CD4-positive, CD25-positive, alpha-beta regulatory T cell (primary cell): ENCODE data around the gene CD247. TPM values are rescaled to one million over a fixed set of nuclear protein-coding genes. Genes with fewer than 3 reads are reported as not detected.
A peak's percentile ranks its signal among the peaks of the same experiment; 100 is the strongest.

ENCODE experiments used
- ATAC-seq, 2 donors: fragments of 150-1000 bp; cut with Tn5 transposase; one replicate each; pipeline ENCODE4 v1.10.0; 2021; ENCODE audit warnings: low read depth in 2 of 2, moderate number of reproducible peaks in 2 of 2, moderate library complexity in 1 of 2
- DNase-seq, 3 donors: peaks; one replicate each; pipeline versions ENCODE4 v3.0.0 to v3.0.0-alpha.2; 2012 to 2022; ENCODE audit warnings: mixed read lengths in 1 of 3
- H3K27ac ChIP-seq: one replicate; pipeline ENCODE4 v1.7.0; 2013; ENCODE audit warnings: mild to moderate bottlenecking, low read length; ENCODE audit not compliant: insufficient read depth, poor library complexity, severe bottlenecking
- H3K27me3 ChIP-seq: one replicate; pipeline ENCODE4 v1.7.0; 2013; ENCODE audit warnings: low read length; ENCODE audit not compliant: control insufficient read depth, insufficient read depth
- H3K36me3 ChIP-seq: one replicate; pipeline ENCODE4 v1.7.0; 2013; ENCODE audit warnings: mild to moderate bottlenecking, low read length, moderate library complexity; ENCODE audit not compliant: control insufficient read depth, insufficient read depth
- H3K4me1 ChIP-seq: 2 replicates; pipeline ENCODE4 v1.7.0; 2013; ENCODE audit warnings: mild to moderate bottlenecking, low read length; ENCODE audit not compliant: insufficient read depth, control insufficient read depth, poor library complexity, severe bottlenecking
- H3K4me3 ChIP-seq: one replicate; pipeline ENCODE4 v1.7.0; 2013; ENCODE audit warnings: low read depth, mild to moderate bottlenecking, low read length, moderate library complexity
- H3K9me3 ChIP-seq, 2 experiments: 1 replicate in 1 of 2; 2 replicates in 1 of 2; pipeline ENCODE4 v1.7.0; 2013; ENCODE audit warnings: low read length in 2 of 2, mild to moderate bottlenecking in 1 of 2, moderate library complexity in 1 of 2; ENCODE audit not compliant: control insufficient read depth in 2 of 2
- H3K27ac Mint-ChIP-seq, 3 donors: one replicate each; pipeline ENCODE4 v1.8.0; 2020 to 2022; ENCODE audit warnings: mild to moderate bottlenecking in 3 of 3, mixed read lengths in 3 of 3, moderate library complexity in 2 of 3
- H3K27me3 Mint-ChIP-seq: one replicate; pipeline ENCODE4 v1.8.0; 2022; ENCODE audit warnings: mild to moderate bottlenecking, mixed read lengths
- H3K36me3 Mint-ChIP-seq: one replicate; pipeline ENCODE4 v1.8.0; 2020; ENCODE audit warnings: mixed read lengths
- H3K4me1 Mint-ChIP-seq, 4 donors: one replicate each; pipeline ENCODE4 v1.8.0; 2020 to 2022; ENCODE audit warnings: mixed read lengths in 4 of 4, mild to moderate bottlenecking in 1 of 4
- H3K4me3 Mint-ChIP-seq, 4 donors: one replicate each; pipeline ENCODE4 v1.8.0; 2020 to 2022; ENCODE audit warnings: mild to moderate bottlenecking in 4 of 4, mixed read lengths in 4 of 4, moderate library complexity in 3 of 4
- H3K9me3 Mint-ChIP-seq, 7 donors: one replicate each; pipeline ENCODE4 v1.8.0; 2020 to 2022; ENCODE audit warnings: mixed read lengths in 7 of 7, mild to moderate bottlenecking in 3 of 7, moderate library complexity in 2 of 7
- polyA plus RNA-seq, 4 donors: library from polyadenylated mRNA; unstranded; fragments of 300-500 nt; fragmentation: Illumina TruSeq; gene quantifications; one replicate each; pipeline ENCODE4 v1.2.3, GENCODE V29; 2021
- total RNA-seq: library from RNA; stranded (reverse); gene quantifications from one replicate; pipeline ENCODE4 v1.2.3, GENCODE V29; 2022

The CD247 gene
- total RNA-seq (410 TPM), polyA plus RNA-seq (100 to 1,000 TPM; 412 to 718 (median 486) TPM)

- peak within 1 kb of the TSS; percentile 99 to 100 (median 99) for H3K27ac Mint-ChIP-seq
- peaks cover 39% of the 10 kb centered on the region for H3K36me3 Mint-ChIP-seq
- Histone ChIP-seq H3K4me1 (peaks cover 49% of the 10 kb centered on the region), H3K27ac (peak within 1 kb of the TSS; percentile 93), H3K4me3 (peak within 1 kb of the TSS; percentile 98), H3K9me3 (no peaks in the 10 kb centered on the region), H3K36me3 (peaks cover 9% of the 10 kb centered on the region), H3K27me3 (no peaks in the 10 kb centered on the region)
- DNase-seq (peak; percentile 67 to 93 (median 83)), ATAC-seq (peak; percentile 69 to 73)
- no peaks in the 10 kb centered on the region for H3K27me3 Mint-ChIP-seq
- H3K4me1 Mint-ChIP-seq = peaks cover 12 to 44% (median 24%) of the 10 kb centered on the region in 4 donors
- H3K9me3 Mint-ChIP-seq = no peaks in the 10 kb centered on the region
- peak within 1 kb of the TSS; percentile 95 to 99 (median 98) for H3K4me3 Mint-ChIP-seq
Observed at GRCh38 chr1:167518331-167518700, at the start of gene CD247. Gene CD247 (minus strand): TSS chr1:167518529. CDS start chr1:167518465, 64 bp downstream.

- no peak overlapping the region for H3K4me3 Mint-ChIP-seq
- no peaks in the 10 kb centered on the region for H3K36me3 Mint-ChIP-seq
- ATAC-seq (no peak), DNase-seq (no peak)
- H3K4me3 ChIP-seq = no peak overlapping the region
- H3K36me3 ChIP-seq = no peaks in the 10 kb centered on the region
- H3K4me1 Mint-ChIP-seq = peaks cover 0 to 6% (median 1%) of the 10 kb centered on the region in 4 donors
- no peaks in the 10 kb centered on the region for H3K9me3 ChIP-seq
- peaks cover 1% of the 10 kb centered on the region for H3K27me3 ChIP-seq
- no peak overlapping the region for H3K27ac ChIP-seq
- no peak overlapping the region for H3K27ac Mint-ChIP-seq
- H3K4me1 ChIP-seq = no peaks in the 10 kb centered on the region
- peaks cover 12% of the 10 kb centered on the region for H3K27me3 Mint-ChIP-seq
- no peaks in the 10 kb centered on the region for H3K9me3 Mint-ChIP-seq
Observed at GRCh38 chr1:167567663-167568062, 49.3 kb upstream of the CD247 start.

- Mint-ChIP-seq H3K9me3 (no peaks in the 10 kb centered on the region), H3K27me3 (peaks cover 11% of the 10 kb centered on the region), H3K27ac (no peak overlapping the region), H3K4me3 (no peak overlapping the region), H3K4me1 (peaks cover 0 to 6% (median 1%) of the 10 kb centered on the region in 4 donors), H3K36me3 (no peaks in the 10 kb centered on the region)
- Histone ChIP-seq H3K36me3 (no peaks in the 10 kb centered on the region), H3K27me3 (peaks cover 1% of the 10 kb centered on the region), H3K4me1 (no peaks in the 10 kb centered on the region), H3K4me3 (no peak overlapping the region), H3K27ac (no peak overlapping the region), H3K9me3 (no peaks in the 10 kb centered on the region)
- no peak for ATAC-seq
- DNase-seq = no peak
Observed at GRCh38 chr1:167566766-167567165, 48.4 kb upstream of the CD247 start.

DNA sequence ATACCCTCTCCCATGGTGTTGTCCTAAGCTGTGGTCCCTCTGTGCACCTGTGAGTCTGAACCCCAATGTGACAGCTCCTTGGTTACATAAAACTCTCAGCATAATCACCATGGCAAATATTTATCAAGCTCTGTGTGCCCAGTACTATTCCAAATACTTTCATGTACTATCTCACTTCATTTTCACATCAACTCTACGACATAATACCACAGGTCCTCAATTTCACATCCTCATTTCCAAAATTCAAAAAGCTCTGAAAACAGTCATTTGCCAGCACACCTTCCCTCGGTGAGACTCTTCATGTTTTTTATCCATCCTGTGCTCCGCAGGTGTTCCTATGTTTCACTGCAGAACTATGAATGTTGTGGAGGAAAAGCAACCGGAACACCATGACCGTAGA lies 47.6 kb upstream of the CD247 start:
- no peaks in the 10 kb centered on the region for H3K4me1 ChIP-seq
- no peaks in the 10 kb centered on the region for H3K36me3 ChIP-seq
- peaks cover 1% of the 10 kb centered on the region for H3K27me3 ChIP-seq
- H3K27ac Mint-ChIP-seq = no peak overlapping the region
- H3K4me1 Mint-ChIP-seq = peaks cover 0 to 6% (median 1%) of the 10 kb centered on the region in 4 donors
- H3K36me3 Mint-ChIP-seq = no peaks in the 10 kb centered on the region
- no peak overlapping the region for H3K27ac ChIP-seq
- no peaks in the 10 kb centered on the region for H3K9me3 ChIP-seq
- no peaks in the 10 kb centered on the region for H3K9me3 Mint-ChIP-seq
- ATAC-seq = no peak
- H3K4me3 Mint-ChIP-seq = no peak overlapping the region
- peaks cover 9% of the 10 kb centered on the region for H3K27me3 Mint-ChIP-seq
- no peak for DNase-seq
- H3K4me3 ChIP-seq = no peak overlapping the region

DNA sequence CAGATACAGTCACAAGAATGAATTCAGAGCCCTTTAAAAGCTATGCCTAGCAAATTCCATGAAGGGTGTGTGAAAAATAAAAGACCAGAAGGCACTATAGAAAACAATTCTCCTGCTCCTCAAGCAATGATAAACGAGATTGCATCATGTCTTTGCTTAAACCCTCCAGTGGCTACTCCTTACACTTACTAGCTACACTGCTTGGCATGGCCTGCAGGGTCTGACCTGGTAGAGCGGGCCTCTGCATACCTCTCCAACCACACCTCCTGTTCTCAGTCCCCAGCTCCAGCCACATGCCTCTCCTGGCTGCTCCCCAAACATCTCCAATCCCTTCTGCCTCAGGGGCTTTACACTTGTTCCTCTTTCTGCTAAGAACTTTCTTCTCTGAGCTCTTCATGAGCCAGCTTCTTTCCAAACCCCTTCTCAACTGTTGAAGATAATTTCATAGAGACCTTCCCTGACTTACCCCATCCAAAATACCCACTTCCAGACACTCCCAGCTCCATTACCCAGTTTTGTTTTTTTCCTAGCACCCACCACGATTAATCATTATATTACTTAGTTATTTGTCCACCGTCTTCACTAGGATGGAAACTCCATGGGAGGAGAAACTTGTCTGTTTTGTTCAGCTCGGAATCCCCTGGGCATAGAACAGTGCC lies 46.4 kb upstream of the CD247 start:
- Mint-ChIP-seq H3K36me3 (no peaks in the 10 kb centered on the region), H3K4me3 (no peak overlapping the region), H3K9me3 (no peaks in the 10 kb centered on the region), H3K27ac (peak overlapping the region in 1 of 3 donors; percentile 5), H3K27me3 (peaks cover 12% of the 10 kb centered on the region), H3K4me1 (peaks cover 0 to 6% (median 1%) of the 10 kb centered on the region in 4 donors)
- Histone ChIP-seq H3K27ac (no peak overlapping the region), H3K4me1 (no peaks in the 10 kb centered on the region), H3K27me3 (peaks cover 1% of the 10 kb centered on the region), H3K9me3 (no peaks in the 10 kb centered on the region), H3K4me3 (no peak overlapping the region), H3K36me3 (no peaks in the 10 kb centered on the region)
- ATAC-seq (no peak), DNase-seq (no peak)

DNA sequence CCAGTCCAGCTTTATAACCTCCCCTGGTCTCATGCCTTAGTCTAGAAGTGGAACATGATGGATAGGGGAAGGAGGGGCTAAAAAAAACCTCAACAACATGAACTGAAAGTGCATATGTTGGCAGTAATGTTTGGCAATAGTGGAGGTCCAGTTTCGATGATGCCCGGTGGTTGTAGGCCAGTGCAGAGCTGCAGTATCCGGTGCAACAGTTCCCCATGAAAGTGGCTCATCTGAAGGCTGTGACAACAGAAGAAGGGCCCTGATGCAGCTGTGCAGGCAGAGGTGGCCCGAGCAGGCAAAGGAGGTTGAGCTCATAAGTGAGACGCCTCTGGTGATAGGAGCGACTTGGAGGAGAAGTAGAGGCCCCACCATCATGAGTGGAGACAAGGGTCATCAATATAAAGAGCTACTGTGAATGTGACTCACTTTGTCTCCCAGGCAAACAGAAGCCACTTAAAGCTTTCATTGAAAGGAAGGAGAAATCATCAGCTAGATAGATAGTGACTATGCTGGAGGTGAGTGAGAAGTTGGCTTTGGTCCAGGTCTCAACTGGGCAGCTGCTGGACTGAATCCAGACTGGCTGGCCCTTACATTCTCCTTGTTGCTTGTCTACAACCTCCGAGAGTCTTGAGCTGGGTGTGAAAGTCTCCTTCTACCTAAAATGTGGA lies 45.4 kb upstream of the CD247 start:
- Histone ChIP-seq H3K4me1 (no peaks in the 10 kb centered on the region), H3K27me3 (no peaks in the 10 kb centered on the region), H3K36me3 (no peaks in the 10 kb centered on the region), H3K27ac (no peak overlapping the region), H3K4me3 (no peak overlapping the region), H3K9me3 (no peaks in the 10 kb centered on the region)
- peaks cover 0 to 6% (median 1%) of the 10 kb centered on the region in 4 donors for H3K4me1 Mint-ChIP-seq
- H3K36me3 Mint-ChIP-seq = no peaks in the 10 kb centered on the region
- no peak overlapping the region for H3K4me3 Mint-ChIP-seq
- no peak overlapping the region for H3K27ac Mint-ChIP-seq
- H3K9me3 Mint-ChIP-seq = peaks cover 0 to 2% (median 0%) of the 10 kb centered on the region in 7 donors
- H3K27me3 Mint-ChIP-seq = peaks cover 18% of the 10 kb centered on the region
- ATAC-seq = no peak
- no peak for DNase-seq

DNA sequence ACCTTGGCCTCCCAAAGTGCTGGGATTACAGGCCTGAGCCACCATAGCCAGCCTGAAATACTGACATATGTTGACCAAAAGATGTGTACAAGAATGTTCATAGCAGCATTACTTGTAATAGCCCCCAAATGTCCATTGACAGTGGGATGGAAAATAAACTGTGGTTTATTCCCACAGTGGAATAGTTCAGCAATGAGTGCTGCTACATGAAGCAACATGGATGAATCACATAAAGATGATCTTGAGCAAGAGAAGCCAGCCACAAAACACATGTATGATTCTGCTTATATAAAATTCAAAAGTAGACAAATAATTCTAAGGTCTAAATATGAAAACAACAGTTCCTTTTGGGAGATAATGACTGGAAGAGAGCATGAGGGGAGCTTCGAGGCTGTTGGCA lies 44.4 kb upstream of the CD247 start:
- no peak for DNase-seq
- no peak overlapping the region for H3K4me3 Mint-ChIP-seq
- H3K27ac ChIP-seq = no peak overlapping the region
- no peak overlapping the region for H3K27ac Mint-ChIP-seq
- H3K4me1 Mint-ChIP-seq = peaks cover 0 to 6% (median 1%) of the 10 kb centered on the region in 4 donors
- ATAC-seq = no peak
- H3K4me1 ChIP-seq = no peaks in the 10 kb centered on the region
- peaks cover 21% of the 10 kb centered on the region for H3K27me3 Mint-ChIP-seq
- H3K27me3 ChIP-seq = no peaks in the 10 kb centered on the region
- H3K9me3 ChIP-seq = no peaks in the 10 kb centered on the region
- peaks cover 0 to 2% (median 0%) of the 10 kb centered on the region in 7 donors for H3K9me3 Mint-ChIP-seq
- no peaks in the 10 kb centered on the region for H3K36me3 Mint-ChIP-seq
- no peak overlapping the region for H3K4me3 ChIP-seq
- H3K36me3 ChIP-seq = no peaks in the 10 kb centered on the region
